HG02981 (cell line): Measurements from ENCODE around the gene TNFSF8.
A peak's percentile ranks its signal among the peaks of the same experiment; 100 is the strongest.

ENCODE experiments used
- ATAC-seq: cut with Tn5 transposase; IDR thresholded peaks from one replicate; pipeline ENCODE4 v1.9.1; 2021; ENCODE audit warnings: mild to moderate bottlenecking, moderate library complexity; ENCODE audit not compliant: unreplicated experiment

The TNFSF8 gene

DNA sequence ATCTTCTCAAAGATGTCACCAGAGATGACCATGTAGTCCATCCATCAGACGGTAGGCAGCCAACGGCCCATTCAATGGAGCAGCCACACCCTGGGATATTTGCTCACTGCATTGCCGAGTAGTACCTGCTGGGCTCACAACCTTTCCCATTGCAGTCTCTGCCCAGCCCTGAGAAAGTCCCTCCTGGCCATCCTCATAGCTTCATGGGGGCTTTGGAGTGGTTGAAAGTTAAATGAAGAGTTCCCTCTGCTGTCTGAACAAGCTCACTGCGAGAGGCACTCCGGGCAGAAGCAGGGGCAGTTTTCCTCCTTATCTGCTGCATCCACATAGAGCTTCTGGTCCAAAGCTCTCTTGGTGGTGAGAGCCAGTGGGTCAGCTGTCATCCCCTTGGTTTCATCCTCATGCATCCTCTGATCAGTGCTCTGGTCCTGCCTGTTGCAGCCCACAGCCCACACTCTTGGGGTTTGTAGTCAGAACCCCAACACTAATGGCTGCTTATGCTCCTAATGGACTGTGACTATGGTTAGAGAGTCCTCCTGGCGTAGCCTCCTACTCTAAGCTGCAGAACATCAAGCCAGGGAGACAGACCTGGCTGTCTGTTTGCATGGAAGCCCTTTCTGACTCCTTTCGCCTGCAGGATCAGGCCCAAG, 23.3 kb downstream of the TNFSF8 start:
- ATAC-seq = no peak

DNA sequence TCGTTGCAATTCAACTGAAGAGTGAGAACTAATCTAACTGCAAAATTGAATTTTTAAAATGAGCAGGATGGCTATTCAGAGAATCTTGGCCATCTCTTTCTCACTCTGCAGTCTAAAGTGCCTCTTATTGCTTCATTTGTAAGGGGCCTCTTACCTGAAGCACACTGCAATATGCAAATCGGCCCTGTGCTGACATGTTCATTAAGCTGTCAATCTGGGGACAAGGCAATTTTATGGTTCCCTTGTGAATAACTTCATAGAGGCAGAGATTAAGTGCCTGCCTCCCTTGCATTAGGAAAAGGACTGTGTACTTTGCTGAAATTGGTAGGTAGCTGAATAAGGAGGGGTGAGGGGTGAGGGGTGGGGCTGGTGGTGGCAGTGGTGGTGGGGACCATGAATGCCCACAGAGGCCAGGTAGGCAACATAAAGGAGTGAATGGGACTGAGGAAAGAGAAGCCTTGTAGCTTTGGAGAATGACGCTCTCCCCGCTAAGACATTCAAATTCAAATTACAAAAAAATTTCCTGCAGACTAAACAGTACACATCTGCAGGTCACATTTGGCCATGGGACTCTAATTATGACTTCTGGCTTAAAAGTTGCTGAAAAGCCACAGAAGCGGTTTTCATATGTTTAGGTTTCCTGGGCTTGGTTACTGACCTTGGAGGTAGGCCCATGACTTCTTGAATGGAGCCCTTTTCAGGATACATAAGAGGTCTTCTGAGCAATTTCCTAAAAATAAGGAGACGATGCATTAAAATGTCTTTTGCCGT, 25.0 kb downstream of the TNFSF8 start:
- no peak for ATAC-seq

DNA sequence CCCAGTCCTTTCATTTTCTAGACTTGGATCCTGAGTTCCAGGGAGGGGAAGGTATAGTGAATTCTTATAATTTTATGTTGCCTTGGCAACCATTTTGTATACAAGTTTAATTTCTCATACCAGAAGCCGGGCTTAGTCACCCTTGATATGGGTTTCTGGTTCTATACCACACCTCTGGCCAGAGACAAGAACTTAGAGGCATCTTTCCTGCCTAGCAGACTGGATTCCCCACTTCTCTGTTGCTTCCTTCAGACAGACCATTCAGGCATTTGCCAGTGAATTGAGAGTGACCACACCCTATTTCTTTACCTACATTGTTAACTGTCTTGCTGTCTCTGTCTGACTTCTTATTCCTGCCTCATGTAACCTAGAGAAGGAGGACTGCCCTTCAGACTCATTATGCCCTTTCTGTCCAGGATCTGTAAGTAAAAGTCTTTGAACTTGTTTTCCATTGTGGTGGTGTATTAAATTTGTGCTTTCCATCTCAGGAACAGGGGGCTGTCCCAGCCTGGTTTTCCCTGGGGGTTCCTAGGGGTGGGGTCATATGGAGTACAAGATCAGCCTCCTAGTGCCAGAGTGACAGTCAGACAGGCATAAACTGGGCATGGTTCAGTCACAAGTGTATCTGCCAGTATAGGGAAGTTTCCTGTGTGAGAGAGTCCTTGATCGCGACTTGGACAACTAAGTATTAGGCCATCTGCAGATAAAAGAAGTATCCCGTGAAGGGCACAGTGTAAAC, 27.4 kb downstream of the TNFSF8 start:
- no peak for ATAC-seq

DNA sequence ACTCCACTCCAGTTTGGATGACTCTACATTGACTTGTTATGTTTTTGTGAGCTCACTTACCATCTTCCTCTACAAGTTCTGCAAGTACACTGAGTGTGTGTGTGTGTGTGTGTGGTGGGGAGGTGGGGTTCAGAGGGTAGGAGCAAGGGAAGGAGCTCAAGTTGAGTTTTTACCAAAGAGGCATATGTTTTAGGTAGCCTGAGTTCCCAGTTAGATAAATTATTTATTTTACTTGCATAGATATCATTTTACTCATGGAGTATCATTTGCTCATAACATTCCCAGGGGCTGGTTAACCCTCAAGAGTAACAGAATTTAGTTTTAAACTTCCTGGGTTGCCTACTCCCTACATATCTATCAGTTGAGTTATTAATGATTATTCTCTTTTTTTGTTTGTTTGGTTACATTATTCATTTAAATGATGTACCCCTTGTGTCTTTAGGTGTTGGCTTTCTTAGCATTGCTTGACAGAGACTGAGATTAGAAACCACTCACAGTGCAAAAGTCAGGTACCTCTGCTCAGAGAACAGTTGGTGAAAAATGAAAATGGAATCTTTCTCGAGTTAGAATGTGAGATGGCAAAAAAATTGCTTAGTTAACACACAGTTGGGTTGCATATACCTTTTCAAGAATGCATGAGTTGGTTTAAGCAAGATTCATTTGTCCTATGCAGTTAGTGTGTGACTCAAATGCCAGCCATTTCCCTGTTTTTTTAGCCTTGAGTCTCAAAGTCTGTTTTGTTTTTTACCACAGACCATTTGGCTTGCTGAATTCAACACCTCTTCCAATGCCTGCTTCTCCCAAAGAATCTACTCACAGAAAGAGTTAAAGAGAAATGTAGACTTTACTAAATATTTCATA, 29.2 kb downstream of the TNFSF8 start:
- no peak for ATAC-seq

DNA sequence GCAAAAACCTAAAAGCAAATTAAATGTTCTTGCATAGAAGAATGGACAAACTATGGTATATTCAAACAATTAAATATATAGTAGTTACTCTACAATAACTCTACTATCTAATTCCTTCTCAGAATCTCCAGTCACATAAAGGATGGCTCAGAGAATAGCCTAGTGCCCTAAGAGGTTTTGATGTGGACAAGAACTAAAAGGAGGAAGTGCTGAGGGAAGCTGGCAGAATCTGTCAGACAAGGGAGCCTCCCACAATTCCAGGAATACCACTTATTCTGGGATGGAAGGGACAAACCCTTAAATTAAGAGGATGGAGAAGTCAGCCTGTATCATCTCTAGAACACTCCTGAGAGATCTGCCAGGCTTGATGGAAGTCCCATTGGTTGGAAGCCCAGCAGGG, 30.4 kb downstream of the TNFSF8 start:
- ATAC-seq = no peak

DNA sequence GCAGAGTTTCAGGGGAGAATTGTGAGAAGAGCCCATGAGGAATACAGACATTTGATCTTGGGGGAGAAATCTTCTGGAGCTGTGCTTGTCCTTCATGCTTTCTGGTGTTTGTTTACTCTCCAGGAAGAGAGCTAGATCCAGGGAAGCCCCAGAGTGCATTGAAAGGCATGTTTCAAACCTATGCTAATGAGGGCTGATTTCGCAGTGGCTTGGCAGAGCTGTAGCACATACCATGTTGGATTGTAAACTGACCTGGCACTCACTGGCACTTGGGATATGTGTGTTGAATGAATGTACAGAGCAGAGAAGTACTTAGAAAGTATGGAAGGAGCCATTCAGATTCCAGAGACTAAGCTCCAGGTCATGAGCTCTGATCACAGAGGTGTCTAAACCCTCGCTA, 30.9 kb downstream of the TNFSF8 start:
- no peak for ATAC-seq

DNA sequence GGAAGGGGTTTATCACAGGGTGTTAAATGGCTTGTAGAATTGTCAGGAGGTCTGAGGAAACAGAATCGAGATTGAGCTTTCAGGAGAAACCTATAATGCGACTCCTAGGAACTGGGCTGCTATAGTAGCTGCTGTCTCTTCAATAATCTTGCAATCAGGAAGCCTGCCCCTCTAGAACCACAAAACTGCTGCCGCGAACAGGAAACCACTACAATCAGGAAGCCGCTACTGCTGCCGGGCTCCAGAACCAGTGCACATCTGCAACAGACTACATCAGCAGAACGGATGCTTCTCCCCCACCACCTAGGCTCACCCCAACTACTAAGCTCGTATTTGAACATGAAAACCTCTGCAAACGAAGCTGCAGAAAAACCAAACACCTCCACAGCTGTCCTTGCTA, 31.6 kb downstream of the TNFSF8 start:
- peak; percentile 50 for ATAC-seq

DNA sequence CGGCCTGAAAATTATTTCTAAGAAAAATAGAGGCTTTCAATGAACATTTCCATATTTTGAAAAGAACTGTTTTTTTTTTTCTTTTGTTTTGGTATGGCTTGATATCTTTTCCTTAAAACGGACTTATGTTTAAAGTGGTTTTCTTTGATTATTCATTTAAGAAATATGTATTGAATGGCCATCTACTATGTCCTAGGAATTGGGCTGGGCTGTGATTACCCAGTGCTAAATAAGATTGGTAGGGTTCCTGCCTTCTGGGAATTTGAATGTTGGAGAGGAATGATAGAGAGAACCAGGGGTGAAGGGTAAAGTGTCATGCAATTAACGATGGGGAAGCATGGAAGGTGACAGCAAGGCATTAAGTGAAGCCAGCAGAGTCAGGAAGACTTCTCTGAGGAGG, 33.2 kb downstream of the TNFSF8 start:
- ATAC-seq = no peak

DNA sequence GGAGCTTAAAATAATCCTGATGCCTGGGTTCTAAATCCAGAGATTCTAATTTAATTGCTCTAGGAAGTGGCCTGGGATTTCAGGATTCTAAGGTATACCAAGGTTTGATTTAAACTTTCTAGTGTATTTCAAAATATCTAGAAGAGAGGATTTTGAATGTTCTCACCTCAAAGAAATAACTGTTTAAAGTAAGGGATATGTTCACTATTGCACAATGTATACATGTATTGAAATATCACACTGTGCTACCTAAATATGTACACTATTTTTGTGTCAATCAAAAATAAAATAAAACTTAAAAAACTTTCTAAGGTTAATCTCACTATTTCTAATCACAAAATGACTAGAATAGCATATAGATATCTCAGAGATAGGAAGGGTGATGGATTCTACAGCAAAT, 34.0 kb downstream of the TNFSF8 start:
- ATAC-seq = no peak

DNA sequence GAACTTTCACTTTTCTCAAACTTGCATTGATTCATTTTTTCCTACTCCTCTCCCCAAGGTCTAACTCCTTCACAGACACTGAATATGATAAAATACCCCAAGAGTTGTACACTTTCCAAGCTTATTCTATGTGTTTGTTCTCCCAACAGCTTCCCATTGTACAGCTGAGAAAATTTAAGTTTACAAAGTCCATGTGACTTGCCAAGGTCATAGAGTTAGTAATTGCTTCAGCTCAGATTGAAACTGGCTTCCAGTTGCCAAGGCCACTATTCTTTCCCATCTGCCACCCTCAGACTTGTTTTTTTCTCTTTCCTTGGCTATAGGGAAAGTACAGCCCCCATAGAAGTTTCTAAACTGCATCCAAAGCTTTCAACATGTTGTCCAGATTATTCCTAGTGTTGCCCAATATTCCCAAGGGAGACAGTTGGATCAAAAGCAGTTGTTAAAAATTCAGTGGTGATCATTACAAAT, 34.8 kb downstream of the TNFSF8 start:
- ATAC-seq = no peak

DNA sequence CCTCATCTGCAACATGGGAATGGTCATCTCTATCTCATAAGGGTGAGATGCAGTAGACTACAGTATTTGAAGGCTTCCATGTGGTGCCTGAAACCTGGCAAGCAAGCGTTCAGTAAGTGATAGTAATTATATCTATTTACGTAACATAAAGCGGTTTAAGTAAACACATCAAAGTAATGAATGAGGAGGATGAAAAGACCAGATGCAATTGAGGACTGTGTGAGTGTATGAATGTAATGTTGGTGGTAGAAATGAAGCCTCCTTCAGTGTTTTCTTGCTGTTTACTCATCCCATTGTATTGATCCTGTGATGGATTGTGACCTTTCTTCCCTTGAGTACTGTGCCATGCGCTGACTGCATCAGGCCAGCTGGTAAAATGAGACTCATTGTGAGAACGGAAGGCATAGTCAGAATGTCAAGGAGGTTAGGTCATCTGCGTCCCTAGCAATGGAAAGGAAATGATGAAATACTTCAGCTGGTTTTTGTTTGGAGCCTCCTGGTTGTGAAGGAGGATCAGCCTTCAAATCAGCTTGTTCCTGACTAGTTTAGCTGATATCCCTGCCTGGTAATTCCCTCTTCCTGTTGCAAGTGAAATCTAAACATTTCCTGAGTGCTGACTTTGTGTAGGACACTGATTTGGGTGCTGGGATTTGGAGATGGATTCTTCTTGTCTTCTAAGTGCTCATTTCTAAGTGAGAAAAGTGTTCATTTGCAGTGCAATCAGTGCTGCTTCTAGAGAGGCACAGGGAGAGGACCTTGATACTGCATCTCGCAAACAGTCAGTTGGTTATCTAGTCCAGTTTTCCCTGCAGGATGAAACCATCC, 35.6 kb downstream of the TNFSF8 start:
- no peak for ATAC-seq

DNA sequence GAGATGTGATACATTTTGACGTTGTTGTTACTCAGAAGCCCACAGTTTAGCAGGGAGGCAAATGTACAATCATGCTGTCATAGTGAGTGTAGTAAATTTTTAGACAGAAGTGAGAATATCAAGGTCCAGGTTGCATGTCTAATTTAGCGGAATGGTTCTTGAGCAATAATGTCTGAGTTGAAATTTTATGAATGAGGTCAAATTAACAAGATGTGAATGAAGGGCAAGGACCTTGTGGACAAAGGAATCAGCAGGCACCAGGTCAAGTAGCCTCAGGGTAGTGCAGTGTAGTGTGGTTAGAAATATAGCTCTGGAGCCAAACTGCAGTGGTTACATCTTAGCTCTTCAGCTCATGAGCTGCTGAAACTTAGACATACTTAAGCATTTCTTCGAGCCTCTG, 36.2 kb downstream of the TNFSF8 start:
- ATAC-seq = no peak

DNA sequence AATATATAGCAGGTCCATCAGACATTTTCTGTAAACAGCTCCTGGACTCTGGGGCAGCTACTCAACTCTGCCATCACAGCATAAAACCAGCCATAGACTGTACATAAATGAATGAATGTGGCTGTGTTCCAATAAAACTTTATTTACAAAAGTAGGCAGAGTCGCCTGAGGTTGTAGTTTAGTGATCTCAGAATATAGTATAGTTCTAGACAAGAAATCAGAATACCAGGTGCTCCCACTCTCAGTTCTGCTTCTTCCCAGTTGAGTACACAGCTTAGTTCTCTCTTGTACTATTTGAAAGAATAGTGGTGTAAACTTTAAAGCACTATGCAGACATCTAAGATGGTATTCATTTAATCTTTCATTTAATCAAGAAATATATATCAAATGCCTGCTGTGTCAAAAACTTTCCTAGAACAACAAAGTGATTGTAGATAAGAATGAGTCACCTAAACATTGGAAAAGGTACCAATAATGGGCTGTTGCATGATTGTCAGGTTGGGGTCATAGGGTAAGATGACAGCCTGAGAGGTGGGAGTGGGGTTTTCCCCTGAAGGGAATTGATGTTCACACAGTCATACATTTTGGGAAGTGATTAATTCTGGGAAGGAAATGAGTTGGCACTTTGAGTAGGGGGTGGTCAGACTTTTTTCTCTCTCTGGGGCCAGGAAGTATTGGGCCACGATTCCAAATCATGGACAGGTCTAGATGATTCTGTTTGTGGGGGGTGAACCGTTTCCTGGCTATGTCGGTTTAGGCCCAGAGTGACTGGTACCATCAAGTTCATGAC, 37.0 kb downstream of the TNFSF8 start:
- no peak for ATAC-seq

DNA sequence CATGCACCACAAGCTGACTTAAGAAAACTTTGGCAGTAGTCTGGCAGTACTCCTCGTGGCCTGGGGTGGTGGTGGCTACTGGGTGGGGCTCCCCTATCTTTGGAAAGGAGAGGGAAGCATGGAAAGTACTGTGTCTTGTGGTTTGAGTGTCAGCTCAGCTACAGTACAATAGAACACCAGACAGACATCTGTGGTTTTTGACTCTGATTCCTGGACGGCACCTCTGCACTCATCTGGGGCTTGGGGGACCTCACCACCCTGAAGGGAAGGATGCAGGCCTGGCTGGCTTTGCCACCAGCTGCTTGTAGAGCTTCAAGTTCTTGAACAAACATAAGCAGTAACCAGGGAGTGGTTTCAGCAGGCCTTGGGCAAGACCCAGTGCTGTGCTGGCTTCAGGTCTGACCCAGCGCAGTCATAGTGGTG, 40.6 kb downstream of the TNFSF8 start:
- ATAC-seq = no peak

DNA sequence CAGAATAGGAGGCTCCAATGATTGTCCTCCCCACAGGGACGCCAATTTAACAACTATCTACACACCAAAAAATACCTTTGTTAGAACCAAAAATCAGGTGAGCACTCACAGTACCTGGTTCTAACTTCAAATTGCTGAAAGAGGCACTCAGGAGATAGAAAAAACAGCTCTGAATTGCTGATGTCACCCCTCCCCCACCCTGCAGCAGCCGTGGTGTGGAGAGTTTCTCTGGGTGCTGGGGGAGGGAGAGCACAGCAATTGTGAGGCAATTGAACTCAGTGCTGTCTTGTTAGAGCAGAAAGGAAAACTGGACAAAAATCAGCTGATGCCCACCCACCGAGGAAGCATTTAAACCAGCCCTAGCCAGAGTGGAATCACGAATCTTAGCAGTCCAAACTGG, 41.8 kb downstream of the TNFSF8 start:
- no peak for ATAC-seq

DNA sequence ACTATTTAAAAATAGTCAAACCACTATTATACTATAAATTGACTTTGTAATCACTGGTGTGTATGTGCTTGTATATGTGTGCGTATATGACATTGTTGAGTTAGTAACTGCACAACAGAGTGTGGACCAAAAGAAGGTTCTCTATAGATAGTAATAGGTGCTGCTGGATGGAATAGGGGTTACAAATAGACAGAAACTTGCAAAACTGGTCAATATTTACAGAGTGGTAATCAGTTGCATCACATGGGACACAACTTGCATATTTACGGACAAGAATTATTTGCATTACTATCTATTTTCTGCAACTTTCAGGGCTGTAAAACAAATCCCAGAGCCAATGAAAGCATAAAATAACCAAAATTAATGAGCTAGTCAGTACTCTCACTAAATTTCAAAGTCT, 42.4 kb downstream of the TNFSF8 start:
- ATAC-seq = no peak

DNA sequence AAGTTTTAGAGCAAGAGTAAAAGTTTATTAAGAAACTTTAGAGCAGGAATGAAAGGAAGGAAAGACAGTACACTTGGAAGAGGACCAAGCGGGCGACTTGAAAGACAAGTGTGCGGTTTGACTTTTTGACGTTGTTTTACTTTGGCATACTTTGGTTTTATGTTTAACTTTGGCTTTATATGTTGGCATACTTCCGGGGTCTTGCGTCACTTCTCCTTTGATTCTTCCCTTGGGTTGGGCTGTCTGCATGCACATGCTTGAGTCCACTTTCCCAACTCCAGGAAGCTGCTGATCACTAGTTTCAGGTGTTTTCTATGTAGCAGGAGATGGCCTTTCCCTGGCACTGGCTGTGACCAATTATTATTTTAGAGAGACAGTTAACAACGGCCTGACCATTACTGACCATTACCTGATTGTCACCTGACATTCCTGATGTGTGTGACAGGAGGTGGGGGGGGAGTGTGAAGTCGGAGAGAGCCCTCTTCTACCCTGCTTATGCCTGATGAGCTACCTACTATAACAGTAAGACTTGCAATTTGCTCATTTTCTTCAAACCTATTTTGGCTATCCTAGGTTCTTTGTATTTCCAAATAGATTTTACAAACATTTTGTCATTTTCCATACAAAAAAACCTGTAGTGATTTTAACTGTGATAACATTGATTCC, 45.5 kb downstream of the TNFSF8 start:
- ATAC-seq = no peak

DNA sequence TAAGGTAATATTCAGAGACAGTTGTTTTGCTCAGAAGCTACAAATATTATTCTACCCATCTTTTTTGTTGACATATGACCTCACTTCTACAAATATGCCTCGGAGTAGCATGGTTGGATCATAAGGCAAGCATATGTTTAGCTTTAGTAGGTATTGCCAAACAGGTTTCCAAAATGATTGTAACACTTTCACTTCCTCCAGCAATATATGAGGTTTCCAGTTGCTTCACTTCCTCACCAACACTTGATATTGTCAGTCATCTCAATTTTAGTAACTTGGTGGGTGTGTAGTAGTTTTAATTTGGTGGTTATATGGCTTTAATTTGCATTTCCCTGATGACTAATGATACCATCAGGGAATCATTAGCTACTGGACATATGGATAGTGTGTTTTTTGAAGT, 46.7 kb downstream of the TNFSF8 start:
- ATAC-seq = no peak

DNA sequence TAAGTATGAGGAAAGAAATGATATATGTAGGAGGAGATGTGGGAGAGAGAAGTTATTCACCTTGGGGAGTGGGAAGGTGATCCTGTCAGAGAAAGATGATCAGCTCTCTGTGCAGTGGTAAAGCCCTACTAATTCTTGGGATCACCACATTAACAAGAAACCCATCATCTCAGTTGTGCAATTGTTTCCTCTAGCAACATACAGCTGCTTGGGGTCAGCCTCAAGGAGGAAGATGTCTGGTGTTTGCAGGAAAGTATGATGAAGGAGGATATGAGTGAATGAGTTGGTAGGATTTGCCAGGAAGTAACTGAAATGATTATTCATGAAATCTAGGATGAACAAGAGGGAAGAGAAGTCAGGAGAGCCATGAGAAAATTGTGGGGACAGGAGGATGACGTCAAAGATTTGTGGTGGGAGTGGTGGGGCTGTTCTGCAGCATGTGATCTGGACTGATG, 50.1 kb downstream of the TNFSF8 start:
- ATAC-seq = no peak
